Mucosa of descending colon (tissue), 3 donors: ENCODE results near the gene GALP. TPM values are rescaled to one million over a fixed set of nuclear protein-coding genes. Genes with fewer than 3 reads are reported as not detected.
"Not testable (repeated sequence)": the region's sequence is repeated elsewhere in the genome, so short reads cannot be mapped to it uniquely, and the experiment has no call there.

Source experiments
- ATAC-seq: fragments of 200-7000 bp; cut with Tn5 transposase; one replicate; pipeline ENCODE4 v1.9.1; 2020; ENCODE audit warnings: mild to moderate bottlenecking, moderate library complexity
- DNase-seq, 3 donors: peaks; one replicate each; pipeline ENCODE4 v3.0.0-alpha.2; 2020
- H3K36me3 ChIP-seq: fragments of 200-600 bp; one replicate; pipeline ENCODE4 v1.8.0; 2021; ENCODE audit warnings: low read depth, mild to moderate bottlenecking
- H3K4me1 ChIP-seq: fragments of 200-600 bp; one replicate; pipeline ENCODE4 v1.8.0; 2021; ENCODE audit warnings: low read depth, mild to moderate bottlenecking
- H3K4me3 ChIP-seq: fragments of 200-600 bp; one replicate; pipeline ENCODE4 v1.8.0; 2021; ENCODE audit warnings: mild to moderate bottlenecking
- H3K9me3 ChIP-seq: fragments of 200-600 bp; one replicate; pipeline ENCODE4 v1.8.0; 2021; ENCODE audit warnings: mild to moderate bottlenecking
- intact Hi-C, 2 donors: fragments of 100-400 bp; cut with DNase I in 1 of 2; cut with micrococcal nuclease in 1 of 2; formaldehyde crosslinking; loops; one replicate each; pipeline versions ENCODE4 v1.11.0 to v1.11.1; 2022; cut with DNase I, micrococcal nuclease
- total RNA-seq, 3 donors: library from RNA; stranded (reverse); fragmentation: NEBNext Ultra II Directional in 2 of 3; extraction: Animal tissue kit (Norgen Biotek cat#: 25700) in 2 of 3; gene quantifications; one replicate each; pipeline versions ENCODE4 v1.2.1 to v1.2.4, GENCODE V29; 2021 to 2023
- TF ChIP-seq, protein P1 (sequence below): fragments of 200-600 bp; IDR thresholded peaks from one replicate; pipeline ENCODE4 v1.8.0; 2022; ENCODE audit warnings: antibody characterized with exemption, mild to moderate bottlenecking
- donor health status: DM: no; HTN: no; CAD: no; lungs with moderate emphysema.
- donor health status: DM: no; HTN: no; CAD: no.
- donor health status: DM: no; HTN: yes; CAD: no.

Gene GALP
- total RNA-seq, 3 donors from 2014 or later: not detected

DNA sequence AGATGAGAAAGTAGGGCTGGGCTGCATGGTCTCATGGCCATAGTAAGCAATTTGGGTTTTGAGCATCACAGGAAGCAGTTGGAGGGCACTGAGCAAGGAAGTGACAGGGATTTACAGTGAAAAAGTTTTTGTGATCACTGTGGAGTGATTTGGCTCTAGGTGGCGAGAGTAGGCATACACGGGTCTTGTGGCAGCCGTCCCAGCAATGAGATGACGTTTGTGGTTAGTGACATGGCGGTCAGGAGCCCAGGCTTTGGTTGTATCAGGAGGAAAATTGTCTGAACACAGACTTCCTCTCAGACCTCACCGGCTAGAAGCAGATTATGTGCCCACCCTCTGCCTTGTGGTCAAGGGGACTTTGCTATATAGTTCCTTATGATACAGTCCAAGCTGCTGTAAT, 31.4 kb upstream of the GALP start:
- intact Hi-C loops: no loop called here
- H3K4me1 ChIP-seq: peaks cover 22% of the 10 kb centered on the region
- ATAC-seq: no peak
- no peaks in the 10 kb centered on the region for H3K9me3 ChIP-seq
- H3K36me3 ChIP-seq: peaks cover 5% of the 10 kb centered on the region
- H3K4me3 ChIP-seq: no peak overlapping the region
- DNase-seq: no peak
- TF ChIP-seq, protein P1, sequence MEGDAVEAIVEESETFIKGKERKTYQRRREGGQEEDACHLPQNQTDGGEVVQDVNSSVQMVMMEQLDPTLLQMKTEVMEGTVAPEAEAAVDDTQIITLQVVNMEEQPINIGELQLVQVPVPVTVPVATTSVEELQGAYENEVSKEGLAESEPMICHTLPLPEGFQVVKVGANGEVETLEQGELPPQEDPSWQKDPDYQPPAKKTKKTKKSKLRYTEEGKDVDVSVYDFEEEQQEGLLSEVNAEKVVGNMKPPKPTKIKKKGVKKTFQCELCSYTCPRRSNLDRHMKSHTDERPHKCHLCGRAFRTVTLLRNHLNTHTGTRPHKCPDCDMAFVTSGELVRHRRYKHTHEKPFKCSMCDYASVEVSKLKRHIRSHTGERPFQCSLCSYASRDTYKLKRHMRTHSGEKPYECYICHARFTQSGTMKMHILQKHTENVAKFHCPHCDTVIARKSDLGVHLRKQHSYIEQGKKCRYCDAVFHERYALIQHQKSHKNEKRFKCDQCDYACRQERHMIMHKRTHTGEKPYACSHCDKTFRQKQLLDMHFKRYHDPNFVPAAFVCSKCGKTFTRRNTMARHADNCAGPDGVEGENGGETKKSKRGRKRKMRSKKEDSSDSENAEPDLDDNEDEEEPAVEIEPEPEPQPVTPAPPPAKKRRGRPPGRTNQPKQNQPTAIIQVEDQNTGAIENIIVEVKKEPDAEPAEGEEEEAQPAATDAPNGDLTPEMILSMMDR: no peak

GRCh38 chr19:56144831-56145230, 31.0 kb upstream of the GALP start:
- H3K4me3 ChIP-seq: no peak overlapping the region
- TF ChIP-seq, protein P1: no peak
- peaks cover 20% of the 10 kb centered on the region for H3K4me1 ChIP-seq
- ATAC-seq: no peak
- intact Hi-C loops: no loop called here
- no peak for DNase-seq
- peaks cover 5% of the 10 kb centered on the region for H3K36me3 ChIP-seq
- H3K9me3 ChIP-seq: no peaks in the 10 kb centered on the region

DNA sequence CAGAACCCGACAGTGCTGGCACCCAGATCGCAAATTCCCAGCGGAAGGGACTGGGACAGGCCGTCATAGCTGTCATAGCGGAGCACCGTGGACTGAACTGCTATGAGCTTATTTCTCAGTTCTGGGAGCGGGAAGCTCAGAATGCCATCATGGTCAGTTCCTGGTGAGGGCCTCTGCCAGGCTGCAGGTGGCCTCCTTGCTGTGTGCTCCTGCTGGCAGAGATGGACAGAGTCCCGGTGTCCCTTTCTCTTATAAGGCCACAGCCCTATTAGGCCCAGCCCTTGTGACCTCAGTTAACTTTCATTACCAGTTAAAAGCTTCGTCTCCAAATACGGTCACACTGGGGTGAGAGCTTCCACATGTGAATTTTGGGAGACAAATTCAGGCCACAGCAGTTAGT, 30.1 kb upstream of the GALP start:
- H3K4me1 ChIP-seq: peaks cover 17% of the 10 kb centered on the region
- ATAC-seq: no peak
- DNase-seq: no peak
- intact Hi-C loops: no loop called here
- no peaks in the 10 kb centered on the region for H3K9me3 ChIP-seq
- peaks cover 3% of the 10 kb centered on the region for H3K36me3 ChIP-seq
- H3K4me3 ChIP-seq: no peak overlapping the region
- TF ChIP-seq, protein P1: no peak

DNA sequence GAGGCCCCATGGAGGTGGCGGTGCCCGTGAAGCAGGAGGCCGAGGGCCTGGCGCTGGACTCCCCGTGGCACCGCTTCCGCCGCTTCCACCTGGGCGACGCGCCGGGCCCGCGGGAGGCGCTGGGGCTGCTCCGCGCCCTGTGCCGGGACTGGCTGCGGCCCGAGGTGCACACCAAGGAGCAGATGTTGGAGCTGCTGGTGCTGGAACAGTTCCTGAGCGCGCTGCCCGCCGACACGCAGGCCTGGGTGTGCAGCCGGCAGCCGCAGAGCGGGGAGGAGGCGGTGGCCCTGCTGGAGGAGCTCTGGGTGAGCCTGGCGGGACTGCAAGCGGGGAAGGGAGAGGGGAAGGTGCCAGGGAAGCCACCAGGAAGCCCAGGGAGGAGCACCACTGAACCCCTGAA, 28.9 kb upstream of the GALP start:
- no peaks in the 10 kb centered on the region for H3K9me3 ChIP-seq
- H3K4me1 ChIP-seq: peaks cover 13% of the 10 kb centered on the region
- ATAC-seq: no peak
- intact Hi-C loops: no loop called here
- TF ChIP-seq, protein P1: no peak
- no peak overlapping the region for H3K4me3 ChIP-seq
- H3K36me3 ChIP-seq: no peaks in the 10 kb centered on the region
- no peak for DNase-seq

GRCh38 chr19:56147307-56147706, 28.5 kb upstream of the GALP start:
- H3K4me1 ChIP-seq: peaks cover 9% of the 10 kb centered on the region
- H3K4me3 ChIP-seq: no peak overlapping the region
- intact Hi-C loops: no loop called here
- H3K9me3 ChIP-seq: no peaks in the 10 kb centered on the region
- no peak for ATAC-seq
- no peak for DNase-seq
- TF ChIP-seq, protein P1: no peak
- H3K36me3 ChIP-seq: no peaks in the 10 kb centered on the region

GRCh38 chr19:56148096-56148495, 27.7 kb upstream of the GALP start:
- ATAC-seq (no peak), DNase-seq (no peak)
- H3K4me3 ChIP-seq: no peak overlapping the region
- H3K4me1 ChIP-seq: peaks cover 5% of the 10 kb centered on the region
- TF ChIP-seq, protein P1: no peak
- H3K36me3 ChIP-seq: no peaks in the 10 kb centered on the region
- intact Hi-C loops: no loop called here
- H3K9me3 ChIP-seq: no peaks in the 10 kb centered on the region

DNA sequence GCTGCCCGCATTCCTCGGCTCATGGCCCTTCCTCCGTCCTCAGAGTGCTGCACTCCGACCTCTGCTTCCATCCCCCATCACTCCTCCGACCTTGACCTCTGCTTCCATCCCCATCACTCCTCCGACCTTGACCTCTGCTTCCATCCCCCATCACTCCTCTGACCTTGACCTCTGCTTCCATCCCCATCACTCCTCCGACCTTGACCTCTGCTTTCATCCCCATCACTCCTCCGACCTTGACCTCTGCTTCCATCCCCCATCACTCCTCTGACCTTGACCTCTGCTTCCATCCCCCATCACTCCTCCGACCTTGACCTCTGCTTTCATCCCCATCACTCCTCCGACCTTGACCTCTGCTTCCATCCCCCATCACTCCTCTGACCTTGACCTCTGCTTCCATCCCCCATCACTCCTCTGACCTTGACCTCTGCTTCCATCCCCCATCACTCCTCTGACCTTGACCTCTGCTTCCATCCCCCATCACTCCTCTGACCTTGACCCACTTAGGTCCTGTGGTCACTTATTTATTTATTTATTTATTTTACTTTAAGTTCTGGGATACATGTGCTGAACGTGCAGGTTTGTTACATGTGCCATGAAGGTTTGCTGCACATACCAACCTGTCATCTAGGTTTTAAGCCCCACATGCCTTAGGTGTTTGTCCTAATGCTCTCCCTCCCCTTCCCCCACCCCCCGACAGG, 26.7 kb upstream of the GALP start:
- ATAC-seq, H3K36me3 ChIP-seq, H3K4me3 ChIP-seq, DNase-seq, intact Hi-C loops, H3K9me3 ChIP-seq, H3K4me1 ChIP-seq: not testable (repeated sequence)
